ENCODE data around the gene HDGFL3. TPM values are rescaled to one million over a fixed set of nuclear protein-coding genes. Genes with fewer than 3 reads are reported as not detected.

The HDGFL3 gene
- total and polyA plus RNA-seq, 4 donors, result 7.3 to 41.0 (median 19.7) TPM

DNA sequence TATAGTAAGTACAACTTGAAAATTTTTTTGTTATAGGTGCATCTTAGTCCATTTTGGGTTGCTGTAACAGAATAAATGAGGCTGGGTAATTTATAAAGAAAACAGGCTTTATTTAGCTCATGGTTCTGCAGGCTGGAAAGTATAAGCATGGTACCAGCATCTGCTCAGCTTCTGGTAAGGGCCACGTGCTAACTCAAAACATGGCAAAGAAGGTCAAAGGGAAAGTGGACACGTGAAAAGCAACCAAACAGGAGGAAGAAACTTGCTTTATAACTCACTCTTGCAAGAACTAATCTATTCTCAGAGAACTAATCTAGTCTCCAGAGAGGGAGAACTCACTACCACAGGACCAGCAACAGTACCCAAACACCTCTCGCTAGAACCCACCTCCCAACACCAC lies 9.1 kb downstream of the HDGFL3 start:
- H3K9me3 ChIP-seq (ENCODE audit: control insufficient read depth in 4 of 4, insufficient read depth in 3 of 4, low read length in 3 of 4), result no peaks in the 10 kb centered on the region
- no peak overlapping the region for H3K9ac ChIP-seq (ENCODE audit: insufficient read depth in 1 of 2, low read length in 2 of 2)
- no peaks in the 10 kb centered on the region for H3K27me3 ChIP-seq (ENCODE audit: control insufficient read depth in 3 of 3, insufficient read depth in 3 of 3, low read length in 2 of 3)
- peaks cover 0 to 9% (median 2%) of the 10 kb centered on the region in 5 donors for H3K4me1 ChIP-seq (ENCODE audit: control insufficient read depth in 5 of 5, insufficient read depth in 5 of 5, low read length in 5 of 5)
- TF ChIP-seq, protein P1, sequence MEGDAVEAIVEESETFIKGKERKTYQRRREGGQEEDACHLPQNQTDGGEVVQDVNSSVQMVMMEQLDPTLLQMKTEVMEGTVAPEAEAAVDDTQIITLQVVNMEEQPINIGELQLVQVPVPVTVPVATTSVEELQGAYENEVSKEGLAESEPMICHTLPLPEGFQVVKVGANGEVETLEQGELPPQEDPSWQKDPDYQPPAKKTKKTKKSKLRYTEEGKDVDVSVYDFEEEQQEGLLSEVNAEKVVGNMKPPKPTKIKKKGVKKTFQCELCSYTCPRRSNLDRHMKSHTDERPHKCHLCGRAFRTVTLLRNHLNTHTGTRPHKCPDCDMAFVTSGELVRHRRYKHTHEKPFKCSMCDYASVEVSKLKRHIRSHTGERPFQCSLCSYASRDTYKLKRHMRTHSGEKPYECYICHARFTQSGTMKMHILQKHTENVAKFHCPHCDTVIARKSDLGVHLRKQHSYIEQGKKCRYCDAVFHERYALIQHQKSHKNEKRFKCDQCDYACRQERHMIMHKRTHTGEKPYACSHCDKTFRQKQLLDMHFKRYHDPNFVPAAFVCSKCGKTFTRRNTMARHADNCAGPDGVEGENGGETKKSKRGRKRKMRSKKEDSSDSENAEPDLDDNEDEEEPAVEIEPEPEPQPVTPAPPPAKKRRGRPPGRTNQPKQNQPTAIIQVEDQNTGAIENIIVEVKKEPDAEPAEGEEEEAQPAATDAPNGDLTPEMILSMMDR (IDR thresholded peaks at IDR 0.05; ENCODE audit: control extremely low read depth, extremely low read depth), result no peak
- DNase-seq (no peak), ATAC-seq (ENCODE audit: insufficient read depth, low FRiP score) (no peak)
- 84 to 91% methylated on average over 3 of the region's 3 CpGs for WGBS, 2 donors
- no peak overlapping the region for H3K27ac ChIP-seq (ENCODE audit: low read depth in 1 of 2, low read length in 1 of 2)
- no peak overlapping the region for H3K4me3 ChIP-seq
- no peaks in the 10 kb centered on the region for H3K36me3 ChIP-seq (ENCODE audit: control insufficient read depth in 4 of 4, insufficient read depth in 4 of 4, low read length in 4 of 4)

DNA sequence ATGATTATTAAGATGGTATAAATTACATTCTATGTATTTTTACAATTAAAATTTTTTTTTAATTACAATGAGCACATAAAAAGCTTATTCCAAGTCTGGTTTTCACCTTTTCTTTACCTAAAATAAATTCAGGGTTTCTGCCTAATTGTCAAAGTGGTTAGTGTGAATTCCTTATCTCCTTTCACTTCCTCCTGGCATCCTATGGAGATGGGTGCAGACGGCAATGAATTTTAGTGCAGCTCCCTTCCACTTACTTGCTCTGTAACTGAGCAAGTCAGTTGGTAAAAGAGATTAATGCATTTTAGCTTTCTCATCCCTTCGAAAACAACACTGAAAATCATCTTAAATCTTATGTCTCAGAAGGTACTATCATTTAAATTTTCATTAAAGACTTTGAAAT lies 13.1 kb downstream of the HDGFL3 start:
- WGBS, 2 donors, result 62 to 64% methylated on average over 2 of the region's 2 CpGs
- H3K36me3 ChIP-seq (ENCODE audit: control insufficient read depth in 4 of 4, insufficient read depth in 4 of 4, low read length in 4 of 4), result no peaks in the 10 kb centered on the region
- TF ChIP-seq, protein P1 (IDR thresholded peaks at IDR 0.05; ENCODE audit: control extremely low read depth, extremely low read depth), result no peak
- H3K27me3 ChIP-seq (ENCODE audit: control insufficient read depth in 3 of 3, insufficient read depth in 3 of 3, low read length in 2 of 3), result no peaks in the 10 kb centered on the region
- H3K9ac ChIP-seq (ENCODE audit: insufficient read depth in 1 of 2, low read length in 2 of 2), result no peak overlapping the region
- no peak for DNase-seq
- H3K4me1 ChIP-seq (ENCODE audit: control insufficient read depth in 5 of 5, insufficient read depth in 5 of 5, low read length in 5 of 5), result peaks cover 0 to 6% (median 2%) of the 10 kb centered on the region in 5 donors
- no peak overlapping the region for H3K4me3 ChIP-seq
- no peaks in the 10 kb centered on the region for H3K9me3 ChIP-seq (ENCODE audit: control insufficient read depth in 4 of 4, insufficient read depth in 3 of 4, low read length in 3 of 4)
- ATAC-seq (ENCODE audit: insufficient read depth, low FRiP score), result no peak
- H3K27ac ChIP-seq (ENCODE audit: low read depth in 1 of 2, low read length in 1 of 2), result no peak overlapping the region

DNA sequence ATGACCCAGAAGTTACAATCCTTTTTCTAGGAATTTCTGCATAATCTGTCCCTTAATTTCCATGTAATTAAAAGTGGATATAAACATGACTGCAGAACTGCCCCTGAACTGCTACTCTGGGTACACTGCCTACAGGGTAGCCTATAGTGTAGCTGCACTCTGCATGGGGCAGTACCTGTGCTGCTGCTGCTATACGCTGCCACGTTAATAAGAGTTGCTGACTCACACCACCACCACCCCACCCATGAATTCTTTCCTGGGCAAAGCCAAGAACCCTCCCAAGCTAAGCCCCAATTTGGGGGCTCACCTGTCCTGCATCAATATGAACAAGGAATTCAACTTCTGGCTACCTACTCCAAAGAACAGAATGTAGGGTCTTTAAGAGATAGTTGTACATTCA lies 13.9 kb downstream of the HDGFL3 start:
- H3K4me3 ChIP-seq, result no peak overlapping the region
- no peak for DNase-seq
- ATAC-seq (ENCODE audit: insufficient read depth, low FRiP score), result no peak
- H3K27ac ChIP-seq (ENCODE audit: low read depth in 1 of 2, low read length in 1 of 2), result no peak overlapping the region
- no peaks in the 10 kb centered on the region for H3K27me3 ChIP-seq (ENCODE audit: control insufficient read depth in 3 of 3, insufficient read depth in 3 of 3, low read length in 2 of 3)
- no peaks in the 10 kb centered on the region for H3K36me3 ChIP-seq (ENCODE audit: control insufficient read depth in 4 of 4, insufficient read depth in 4 of 4, low read length in 4 of 4)
- no peak overlapping the region for H3K9ac ChIP-seq (ENCODE audit: insufficient read depth in 1 of 2, low read length in 2 of 2)
- WGBS, 2 donors, result 93 to 96% methylated on average over 2 of the region's 2 CpGs
- peaks cover 0 to 6% (median 2%) of the 10 kb centered on the region in 5 donors for H3K4me1 ChIP-seq (ENCODE audit: control insufficient read depth in 5 of 5, insufficient read depth in 5 of 5, low read length in 5 of 5)
- no peaks in the 10 kb centered on the region for H3K9me3 ChIP-seq (ENCODE audit: control insufficient read depth in 4 of 4, insufficient read depth in 3 of 4, low read length in 3 of 4)
- TF ChIP-seq, protein P1 (IDR thresholded peaks at IDR 0.05; ENCODE audit: control extremely low read depth, extremely low read depth), result no peak

DNA sequence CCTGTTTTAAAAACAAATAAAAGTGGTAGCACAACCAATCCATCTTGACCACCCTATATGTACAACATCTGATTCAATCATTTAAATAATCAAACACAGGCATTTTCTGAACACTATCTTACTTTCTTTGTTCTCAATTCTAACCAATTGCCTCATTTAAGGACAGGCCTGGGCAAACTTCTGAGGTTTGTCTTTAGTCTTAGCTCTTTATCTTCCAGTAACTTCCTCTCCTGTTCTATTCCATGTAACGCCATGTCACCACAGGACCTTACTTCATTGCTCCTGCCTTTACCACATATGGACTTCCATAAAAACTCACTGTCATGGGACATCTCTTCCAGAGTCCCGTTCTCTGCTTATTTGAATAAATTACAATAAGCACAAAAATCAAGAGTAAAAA lies 14.9 kb downstream of the HDGFL3 start:
- peaks cover 0 to 6% (median 2%) of the 10 kb centered on the region in 5 donors for H3K4me1 ChIP-seq (ENCODE audit: control insufficient read depth in 5 of 5, insufficient read depth in 5 of 5, low read length in 5 of 5)
- H3K4me3 ChIP-seq, result no peak overlapping the region
- ATAC-seq (ENCODE audit: insufficient read depth, low FRiP score) (no peak), DNase-seq (no peak)
- no peaks in the 10 kb centered on the region for H3K27me3 ChIP-seq (ENCODE audit: control insufficient read depth in 3 of 3, insufficient read depth in 3 of 3, low read length in 2 of 3)
- H3K36me3 ChIP-seq (ENCODE audit: control insufficient read depth in 4 of 4, insufficient read depth in 4 of 4, low read length in 4 of 4), result no peaks in the 10 kb centered on the region
- TF ChIP-seq, protein P1 (IDR thresholded peaks at IDR 0.05; ENCODE audit: control extremely low read depth, extremely low read depth), result no peak
- 60 to 86% methylated on average over 2 of the region's 2 CpGs for WGBS, 2 donors
- H3K9me3 ChIP-seq (ENCODE audit: control insufficient read depth in 4 of 4, insufficient read depth in 3 of 4, low read length in 3 of 4), result no peaks in the 10 kb centered on the region
- no peak overlapping the region for H3K27ac ChIP-seq (ENCODE audit: low read depth in 1 of 2, low read length in 1 of 2)
- H3K9ac ChIP-seq (ENCODE audit: insufficient read depth in 1 of 2, low read length in 2 of 2), result no peak overlapping the region

All from lung (tissue), 12 donors.